ENCODE results near the gene THSD4. TPM values are rescaled to one million over a fixed set of nuclear protein-coding genes. Genes with fewer than 3 reads are reported as not detected.

Gene THSD4
- polyA plus RNA-seq, 2 of the 4 experiments (the other 2 are of a cell fraction): 15.8 to 40.7 TPM

- TF ChIP-seq CBX8 (IDR thresholded peaks at IDR 0.05): no peak
- no peak for TF ChIP-seq EHMT2 (IDR thresholded peaks at IDR 0.05; ENCODE audit: low read depth)
These were observed 103.1 kb downstream of the THSD4 start (continued) for GRCh38 chr15:71218272-71218805.

GRCh38 chr15:71219101-71219500 lies 103.8 kb downstream of the THSD4 start:
- ChIA-PET CTCF (interaction anchor here (0.6 kb wide), 1 partner anchor 582 kb away, joined by 4 read pairs; no protein-coding TSS in a partner anchor), POLR2A (no interaction called here)
- H3K27ac ChIP-seq: no peak overlapping the region
- H3K4me1 ChIP-seq: no peaks in the 10 kb centered on the region
- no peaks in the 10 kb centered on the region for H3K9me3 ChIP-seq
- no peak overlapping the region for H3K4me3 ChIP-seq
- FAIRE-seq (no peak), ATAC-seq (no peak), DNase-seq (ENCODE audit: low read depth in 1 of 2, low spot score in 1 of 2) (no peak)
- no peak overlapping the region for H3K4me2 ChIP-seq
- TF ChIP-seq GATA3 (IDR thresholded peaks at IDR 0.05; ENCODE audit: borderline replicate concordance) (no peak), NR3C1 (IDR thresholded peaks at IDR 0.05) (no peak), CBX2 (IDR thresholded peaks at IDR 0.05; ENCODE audit: borderline replicate concordance, low read depth) (no peak), ELK1 (IDR thresholded peaks at IDR 0.05; ENCODE audit: low read depth, low read length) (no peak), RCOR1 (IDR thresholded peaks at IDR 0.05; ENCODE audit: low read depth, low read length) (no peak), HOXB5 (CRISPR knock-in tag; IDR thresholded peaks at IDR 0.05) (no peak), USF2 (IDR thresholded peaks at IDR 0.05) (no peak), MAX (IDR thresholded peaks at IDR 0.05) (no peak), BHLHE40 (IDR thresholded peaks at IDR 0.05; ENCODE audit: low read depth, low read length) (no peak)
- 95% methylated on average over 4 of the region's 4 CpGs for WGBS (ENCODE audit: missing lambda C conversion rate)

- H3K4me1 ChIP-seq: no peaks in the 10 kb centered on the region
- ATAC-seq (no peak), FAIRE-seq (no peak), DNase-seq (ENCODE audit: low read depth in 1 of 2, low spot score in 1 of 2) (no peak)
- CTCF ChIA-PET: interaction anchor here (1.0 kb wide), 1 partner anchor 14 kb away, joined by 3 read pairs; no protein-coding TSS in a partner anchor
- WGBS (ENCODE audit: missing lambda C conversion rate): 78% methylated on average over 2 of the region's 2 CpGs
- no peaks in the 10 kb centered on the region for H3K9me3 ChIP-seq
- H3K4me2 ChIP-seq: no peak overlapping the region
- POLR2A ChIA-PET: no interaction called here
- no peak for TF ChIP-seq SREBF2 (IDR thresholded peaks at IDR 0.05)
- no peak for TF ChIP-seq RNF2 (IDR thresholded peaks at IDR 0.05; ENCODE audit: borderline replicate concordance, low read depth)
- no peak for TF ChIP-seq ZC3H11A (IDR thresholded peaks at IDR 0.05)
- TF ChIP-seq KDM5A (IDR thresholded peaks at IDR 0.05): no peak
- no peak for TF ChIP-seq MAFK (IDR thresholded peaks at IDR 0.05; ENCODE audit: partially characterized antibody)
- TF ChIP-seq JUN (IDR thresholded peaks at IDR 0.05): no peak
- TF ChIP-seq MYC (IDR thresholded peaks at IDR 0.05; ENCODE audit: borderline replicate concordance, low read length): no peak
- TF ChIP-seq EHF (CRISPR knock-in tag; IDR thresholded peaks at IDR 0.05): no peak
- TF ChIP-seq MAZ (IDR thresholded peaks at IDR 0.05; ENCODE audit: borderline replicate concordance, low read depth, low read length): no peak
- no peak for TF ChIP-seq RCOR1 (IDR thresholded peaks at IDR 0.05; ENCODE audit: low read depth, low read length)
- TF ChIP-seq NR3C1 (IDR thresholded peaks at IDR 0.05): no peak
- TF ChIP-seq EHMT2 (IDR thresholded peaks at IDR 0.05; ENCODE audit: low read depth): no peak
- no peak for TF ChIP-seq FOXS1 (CRISPR knock-in tag; IDR thresholded peaks at IDR 0.05)
- no peak for TF ChIP-seq POLR2A (IDR thresholded peaks at IDR 0.05; ENCODE audit: low read length)
- no peak for TF ChIP-seq E2F6 (IDR thresholded peaks at IDR 0.05; ENCODE audit: borderline replicate concordance, low read depth)
- H3K27ac ChIP-seq: no peak overlapping the region
- H3K4me3 ChIP-seq: no peak overlapping the region
These were observed 104.4 kb downstream of the THSD4 start for GRCh38 chr15:71219645-71220044.

All from A549 (cell line).